GM12878 (cell line): ENCODE data around the gene COBLL1. TPM values are rescaled to one million over a fixed set of nuclear protein-coding genes. Genes with fewer than 3 reads are reported as not detected.

Experiments used
- ATAC-seq: fragments of 200-7000 bp; cut with Tn5 transposase; 3 replicates; pipeline ENCODE4 v1.9.1; 2020; ENCODE audit warnings: mild to moderate bottlenecking, moderate library complexity
- BruUV-seq: library from RNA; stranded (reverse); fragments of 400-500 nt; replicated peaks from 2 replicates; lab custom pipeline; 2021; lab: Mats Ljungman, UMichigan
- CTCF ChIA-PET: fragments of 300-600 bp; sonication (Branson Sonifier 250); formaldehyde crosslinking; extraction: SDS; loops from one replicate; lab custom pipeline; 2021; ENCODE audit warnings: inconsistent platforms; lab: Yijun Ruan, JAX
- POLR2A ChIA-PET: fragments of 350-600 bp; formaldehyde crosslinking; extraction: SDS; loops from one replicate; lab custom pipeline; 2021; ENCODE audit warnings: inconsistent platforms; lab: Charles Lee
- RAD21 ChIA-PET: fragments of 300-600 bp; sonication (Branson Sonifier 250); formaldehyde crosslinking; loops from one replicate; lab custom pipeline; 2023; ENCODE audit warnings: antibody characterized with exemption; ENCODE audit not compliant: unreplicated experiment; lab: Charles Lee
- SMC1A ChIA-PET: fragments of 300-600 bp; sonication (Branson Sonifier 250); formaldehyde crosslinking; loops from one replicate; lab custom pipeline; 2023; ENCODE audit not compliant: unreplicated experiment, uncharacterized antibody; lab: Charles Lee
- DNase-seq: peaks from one replicate; pipeline ENCODE4 v3.0.0-alpha.2; 2011; ENCODE audit warnings: low read depth, low spot score
- FAIRE-seq: peaks from 3 replicates; lab custom pipeline; 2011; peaks lifted over from hg19 to GRCh38; lab: Jason Lieb, UNC
- H2AFZ ChIP-seq: 2 replicates; pipeline ENCODE4 v1.6.0; 2011; ENCODE audit warnings: low read depth, low read length, control low read depth; ENCODE audit not compliant: control insufficient read depth
- H3K27ac ChIP-seq: 2 replicates; pipeline ENCODE4 v1.5.1; 2011; ENCODE audit warnings: control low read depth; ENCODE audit not compliant: control insufficient read depth, insufficient read depth
- H3K27me3 ChIP-seq, 2 experiments: replicated peaks in 1 of 2; 2 replicates each; pipeline versions ENCODE4 v1.6.0 to v1.6.1; 2011; ENCODE audit warnings: low read length in 1 of 2; ENCODE audit not compliant: control insufficient read depth in 2 of 2, insufficient read depth in 2 of 2
- H3K36me3 ChIP-seq, 2 experiments: 2 replicates each; pipeline ENCODE4 v1.5.1; 2011; ENCODE audit warnings: low read length in 1 of 2; ENCODE audit not compliant: control insufficient read depth in 2 of 2, insufficient read depth in 2 of 2
- H3K4me1 ChIP-seq: 2 replicates; pipeline ENCODE4 v1.6.1; 2011; ENCODE audit warnings: mild to moderate bottlenecking, low read length, moderate library complexity, mixed read lengths; ENCODE audit not compliant: control insufficient read depth, insufficient read depth
- H3K4me2 ChIP-seq: 2 replicates; pipeline ENCODE4 v1.6.0; 2011; ENCODE audit warnings: control low read depth; ENCODE audit not compliant: control insufficient read depth, insufficient read depth
- H3K4me3 ChIP-seq: fragments of 200-600 bp; sonication (generic); 2 replicates; pipeline ENCODE4 v1.5.1; 2016
- H3K79me2 ChIP-seq: 2 replicates; pipeline ENCODE4 v1.6.0; 2011; ENCODE audit warnings: low read length; ENCODE audit not compliant: control insufficient read depth, insufficient read depth
- H3K9ac ChIP-seq: 2 replicates; pipeline ENCODE4 v1.8.0; 2011; ENCODE audit warnings: low read length, control low read depth, mixed read lengths; ENCODE audit not compliant: control insufficient read depth, insufficient read depth
- H3K9me3 ChIP-seq: replicated peaks from 3 replicates; pipeline ENCODE4 v1.5.1; 2011; ENCODE audit warnings: mild to moderate bottlenecking, low read length; ENCODE audit not compliant: control insufficient read depth, insufficient read depth
- H4K20me1 ChIP-seq: 2 replicates; pipeline ENCODE4 v1.6.0; 2011; ENCODE audit not compliant: control insufficient read depth, insufficient read depth
- BCL11A ChIP-seq: IDR thresholded peaks from 2 replicates; pipeline ENCODE4 v1.6.1; 2011; ENCODE audit warnings: low read depth, low read length
- BMI1 ChIP-seq: fragments of 450-650 bp; IDR thresholded peaks from 2 replicates; pipeline ENCODE4 v1.6.1; 2016; ENCODE audit warnings: mild to moderate bottlenecking, moderate library complexity, borderline replicate concordance
- CBX5 ChIP-seq: sonication (generic); IDR thresholded peaks from 2 replicates; pipeline ENCODE4 v1.6.1; 2016; ENCODE audit warnings: low read depth, moderate library complexity, mild to moderate bottlenecking, inconsistent platforms
- FOS ChIP-seq: IDR thresholded peaks from 3 replicates; pipeline ENCODE4 v1.6.1; 2011; ENCODE audit warnings: borderline replicate concordance; ENCODE audit not compliant: insufficient read length; ENCODE audit errors: extremely low read depth
- SIN3A ChIP-seq: IDR thresholded peaks from 2 replicates; pipeline ENCODE4 v1.6.1; 2012; ENCODE audit warnings: low read depth, low read length, improper control_type of control experiment
- WGBS: methylation state at CpG from one replicate; pipeline ENCODE4 v1.1.6; 2016; ENCODE audit warnings: low lambda C conversion rate; ENCODE audit not compliant: insufficient replicate concordance, insufficient coverage; ENCODE audit errors: missing lambda C conversion rate; 5-methylcytosine and 5-hydroxymethylcytosine counted together
- in situ Hi-C: fragments of 300-500 bp; cut with MboI; formaldehyde crosslinking; loops from 9 replicates; pipeline ENCODE4 v1.14.3; 2018; ENCODE audit warnings: mixed read lengths
- intact Hi-C: fragments of 100-400 bp; cut with micrococcal nuclease; formaldehyde crosslinking; loops from one replicate; pipeline ENCODE4 v1.14.2; 2022; ENCODE audit not compliant: unreplicated experiment
- polyA plus RNA-seq, 11 experiments: library from polyadenylated mRNA; depleted of rRNA in 4 of 11; unstranded in 6 of 11; stranded (reverse) in 5 of 11; fragments of >200 nt; fragmentation: Nextera tagmentation in 4 of 11; fragmentation: Illumina TruSeq in 1 of 11; extraction: Ambion mirVana in 4 of 11; extraction: Trizol in 1 of 11; gene quantifications; 1 replicate in 1 of 11; 2 replicates in 10 of 11; pipeline versions ENCODE4 v1.2.1 to v1.2.3, GENCODE V29; 2011 to 2016; ENCODE audit warnings: inconsistent platforms in 2 of 11, missing spikeins in 2 of 11, low read depth in 1 of 11
- total RNA-seq, 4 experiments: library from RNA; depleted of rRNA in 3 of 4; stranded (reverse); fragments of >200 nt in 3 of 4; fragmentation: Illumina TruSeq in 1 of 4; extraction: Trizol in 1 of 4; gene quantifications; 2 replicates each; pipeline versions ENCODE4 v1.2.1 to v1.2.3, GENCODE V29; 2013 to 2021
- TF ChIP-seq, protein P1 (sequence below): fragments of 450-650 bp; formaldehyde crosslinking; IDR thresholded peaks from 2 replicates; pipeline ENCODE4 v1.5.0; 2022; ENCODE audit warnings: mild to moderate bottlenecking, missing genetic modification characterization
- TF ChIP-seq, protein P2 (sequence below): fragments of 150-350 bp; IDR thresholded peaks from 2 replicates; pipeline ENCODE4 v1.6.1; 2016; ENCODE audit warnings: low read depth, low read length

Gene COBLL1
- total and polyA plus RNA-seq, 10 of the 15 experiments (the other 5 are each of a cell fraction or from before 2014, with no cell fraction given): 0.46 TPM; not detected in 9

DNA sequence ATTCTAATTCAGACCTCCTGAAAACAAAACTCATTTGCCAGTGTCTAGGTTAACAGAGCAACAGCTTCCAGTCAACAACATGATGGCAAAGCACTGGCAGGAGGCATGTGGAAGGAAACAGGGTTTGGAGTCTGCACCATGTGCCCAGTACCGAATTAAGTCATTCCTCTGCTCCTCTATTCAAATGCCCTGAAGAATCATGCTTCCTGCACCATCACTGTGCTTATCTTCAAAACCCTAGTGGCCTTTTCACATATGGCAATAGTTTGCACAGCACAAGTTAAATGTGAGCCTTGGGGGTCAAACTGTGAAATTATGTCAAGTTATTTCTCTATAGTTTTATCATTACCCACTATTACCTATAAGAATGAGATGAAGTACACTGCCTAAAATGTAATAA, 145.0 kb downstream of the COBLL1 start (continued):
- no peak for TF ChIP-seq SIN3A

DNA sequence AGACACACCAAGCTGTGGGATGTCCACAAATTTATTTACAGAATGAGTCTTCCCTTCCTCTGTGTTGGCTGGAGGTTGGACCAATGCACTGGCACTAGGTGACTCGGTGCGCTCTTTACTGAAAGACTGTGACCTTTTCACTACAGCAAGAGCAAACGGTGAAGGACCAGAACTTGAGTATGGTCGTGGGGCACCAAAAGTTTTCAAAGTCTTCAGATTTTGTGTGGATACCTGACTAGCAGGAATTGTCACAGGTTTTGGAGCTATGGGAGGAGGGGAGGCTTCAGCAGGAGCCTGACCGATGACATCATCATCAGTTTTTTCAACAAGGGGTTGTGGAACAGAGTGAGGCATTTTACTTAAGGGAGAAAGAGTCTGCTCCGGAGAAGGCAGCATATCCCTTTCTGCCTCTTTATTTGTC, 147.3 kb downstream of the COBLL1 start:
- TF ChIP-seq FOS: no peak
- no peak for TF ChIP-seq BMI1
- no peak for TF ChIP-seq CBX5
- TF ChIP-seq, protein P1, sequence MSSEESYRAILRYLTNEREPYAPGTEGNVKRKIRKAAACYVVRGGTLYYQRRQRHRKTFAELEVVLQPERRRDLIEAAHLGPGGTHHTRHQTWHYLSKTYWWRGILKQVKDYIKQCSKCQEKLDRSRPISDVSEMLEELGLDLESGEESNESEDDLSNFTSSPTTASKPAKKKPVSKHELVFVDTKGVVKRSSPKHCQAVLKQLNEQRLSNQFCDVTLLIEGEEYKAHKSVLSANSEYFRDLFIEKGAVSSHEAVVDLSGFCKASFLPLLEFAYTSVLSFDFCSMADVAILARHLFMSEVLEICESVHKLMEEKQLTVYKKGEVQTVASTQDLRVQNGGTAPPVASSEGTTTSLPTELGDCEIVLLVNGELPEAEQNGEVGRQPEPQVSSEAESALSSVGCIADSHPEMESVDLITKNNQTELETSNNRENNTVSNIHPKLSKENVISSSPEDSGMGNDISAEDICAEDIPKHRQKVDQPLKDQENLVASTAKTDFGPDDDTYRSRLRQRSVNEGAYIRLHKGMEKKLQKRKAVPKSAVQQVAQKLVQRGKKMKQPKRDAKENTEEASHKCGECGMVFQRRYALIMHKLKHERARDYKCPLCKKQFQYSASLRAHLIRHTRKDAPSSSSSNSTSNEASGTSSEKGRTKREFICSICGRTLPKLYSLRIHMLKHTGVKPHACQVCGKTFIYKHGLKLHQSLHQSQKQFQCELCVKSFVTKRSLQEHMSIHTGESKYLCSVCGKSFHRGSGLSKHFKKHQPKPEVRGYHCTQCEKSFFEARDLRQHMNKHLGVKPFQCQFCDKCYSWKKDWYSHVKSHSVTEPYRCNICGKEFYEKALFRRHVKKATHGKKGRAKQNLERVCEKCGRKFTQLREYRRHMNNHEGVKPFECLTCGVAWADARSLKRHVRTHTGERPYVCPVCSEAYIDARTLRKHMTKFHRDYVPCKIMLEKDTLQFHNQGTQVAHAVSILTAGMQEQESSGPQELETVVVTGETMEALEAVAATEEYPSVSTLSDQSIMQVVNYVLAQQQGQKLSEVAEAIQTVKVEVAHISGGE: no peak
- TF ChIP-seq, protein P2, sequence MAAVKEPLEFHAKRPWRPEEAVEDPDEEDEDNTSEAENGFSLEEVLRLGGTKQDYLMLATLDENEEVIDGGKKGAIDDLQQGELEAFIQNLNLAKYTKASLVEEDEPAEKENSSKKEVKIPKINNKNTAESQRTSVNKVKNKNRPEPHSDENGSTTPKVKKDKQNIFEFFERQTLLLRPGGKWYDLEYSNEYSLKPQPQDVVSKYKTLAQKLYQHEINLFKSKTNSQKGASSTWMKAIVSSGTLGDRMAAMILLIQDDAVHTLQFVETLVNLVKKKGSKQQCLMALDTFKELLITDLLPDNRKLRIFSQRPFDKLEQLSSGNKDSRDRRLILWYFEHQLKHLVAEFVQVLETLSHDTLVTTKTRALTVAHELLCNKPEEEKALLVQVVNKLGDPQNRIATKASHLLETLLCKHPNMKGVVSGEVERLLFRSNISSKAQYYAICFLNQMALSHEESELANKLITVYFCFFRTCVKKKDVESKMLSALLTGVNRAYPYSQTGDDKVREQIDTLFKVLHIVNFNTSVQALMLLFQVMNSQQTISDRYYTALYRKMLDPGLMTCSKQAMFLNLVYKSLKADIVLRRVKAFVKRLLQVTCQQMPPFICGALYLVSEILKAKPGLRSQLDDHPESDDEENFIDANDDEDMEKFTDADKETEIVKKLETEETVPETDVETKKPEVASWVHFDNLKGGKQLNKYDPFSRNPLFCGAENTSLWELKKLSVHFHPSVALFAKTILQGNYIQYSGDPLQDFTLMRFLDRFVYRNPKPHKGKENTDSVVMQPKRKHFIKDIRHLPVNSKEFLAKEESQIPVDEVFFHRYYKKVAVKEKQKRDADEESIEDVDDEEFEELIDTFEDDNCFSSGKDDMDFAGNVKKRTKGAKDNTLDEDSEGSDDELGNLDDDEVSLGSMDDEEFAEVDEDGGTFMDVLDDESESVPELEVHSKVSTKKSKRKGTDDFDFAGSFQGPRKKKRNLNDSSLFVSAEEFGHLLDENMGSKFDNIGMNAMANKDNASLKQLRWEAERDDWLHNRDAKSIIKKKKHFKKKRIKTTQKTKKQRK: no peak
- no peak for TF ChIP-seq BCL11A
- RAD21 ChIA-PET: no interaction called here
- no peak overlapping the region for H3K4me3 ChIP-seq
- H3K9me3 ChIP-seq: no peaks in the 10 kb centered on the region
- H3K79me2 ChIP-seq: no peaks in the 10 kb centered on the region
- SMC1A ChIA-PET: interaction anchor here (0.9 kb wide), 1 partner anchor 11 kb away, joined by 3 read pairs; no protein-coding TSS in a partner anchor
- in situ Hi-C loops: no loop called here
- DNase-seq: no peak
- H3K9ac ChIP-seq: no peak overlapping the region
- H3K36me3 ChIP-seq: no peaks in the 10 kb centered on the region
- intact Hi-C loops: no loop called here
- 31% methylated on average over 6 of the region's 6 CpGs for WGBS
- no peak for ATAC-seq
- no peaks in the 10 kb centered on the region for H3K4me1 ChIP-seq
- H3K27ac ChIP-seq: no peak overlapping the region
- no peak for FAIRE-seq
- POLR2A ChIA-PET: no interaction called here
- no peaks in the 10 kb centered on the region for H4K20me1 ChIP-seq
- H3K4me2 ChIP-seq: no peak overlapping the region
- no peaks in the 10 kb centered on the region for H3K27me3 ChIP-seq
- no TSS peak for BruUV-seq
- H2AFZ ChIP-seq: no peak overlapping the region
- CTCF ChIA-PET: no interaction called here
